Measurements from ENCODE around the gene CLPSL2. TPM values are rescaled to one million over a fixed set of nuclear protein-coding genes. Genes with fewer than 3 reads are reported as not detected.

CLPSL2 gene
- total and polyA plus RNA-seq, 2 donors (not counting 1 experiment from before 2014, with no cell fraction given), result not detected

DNA sequence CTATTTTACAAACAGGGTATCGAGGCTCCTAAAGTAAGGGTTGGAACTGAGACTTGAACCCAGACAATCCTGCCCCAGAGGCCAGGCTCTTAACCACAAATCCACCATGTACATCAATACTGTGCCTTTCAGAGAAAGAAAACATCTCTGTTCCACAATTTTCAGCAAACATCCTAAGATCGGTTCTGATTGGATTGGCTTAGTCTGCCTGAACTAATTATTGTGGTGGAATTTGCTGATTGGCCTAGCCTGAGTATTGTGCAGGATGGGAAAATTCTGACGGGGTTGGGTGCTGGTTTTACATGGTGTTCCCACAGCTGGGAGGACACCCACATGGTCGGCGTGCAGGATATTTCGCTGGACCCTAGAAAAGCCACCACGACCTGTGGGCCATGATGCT lies 4.3 kb downstream of the CLPSL2 start, which contains the start of gene CLPSL1:
Gene CLPSL1 (plus strand): TSS at position 301 of the 400 bp plus-strand sequence. CDS start 92 bp downstream, at position 393.
- Mint-ChIP-seq H3K9me3 (ENCODE audit: insufficient read depth) (no peaks in the 10 kb centered on the region), H3K27ac (no peak within 1 kb of the TSS), H3K27me3 (peaks cover 27% of the 10 kb centered on the region), H3K4me1 (peaks cover 13% of the 10 kb centered on the region), H3K4me3 (no peak within 1 kb of the TSS)
- Histone ChIP-seq H3K9me3 (ENCODE audit: control extremely low read depth in 1 of 3, control insufficient read depth in 2 of 3, insufficient read depth in 1 of 3, low read length in 2 of 3) (no peaks in the 10 kb centered on the region), H2AFZ (ENCODE audit: insufficient read depth, low read depth, low read length, poor library complexity, severe bottlenecking) (no peak within 1 kb of the TSS), H3K9ac (ENCODE audit: low read length) (no peak within 1 kb of the TSS), H3K4me3 (ENCODE audit: control extremely low read depth in 1 of 5, extremely low read depth in 1 of 5, insufficient read depth in 1 of 5, low read depth in 2 of 5, low read length in 4 of 5) (no peak within 1 kb of the TSS), H3K27ac (ENCODE audit: low read length in 2 of 2) (no peak within 1 kb of the TSS), H3K4me1 (ENCODE audit: control insufficient read depth in 2 of 2, insufficient read depth in 2 of 2, low read length in 2 of 2) (peaks cover 6 to 16% of the 10 kb centered on the region in 2 donors), H3K79me2 (ENCODE audit: control insufficient read depth, insufficient read depth, low read length) (no peaks in the 10 kb centered on the region), H3K4me2 (replicated peaks; ENCODE audit: low read depth, low read length, poor library complexity, severe bottlenecking) (no peak within 1 kb of the TSS), H4K20me1 (ENCODE audit: control insufficient read depth, insufficient read depth, low read length, poor library complexity, severe bottlenecking) (no peaks in the 10 kb centered on the region), H3K36me3 (replicated peaks in 1 of 2; ENCODE audit: control extremely low read depth in 1 of 2, control insufficient read depth in 1 of 2, extremely low read depth in 1 of 2, insufficient read depth in 2 of 2, low read length in 1 of 2) (no peaks in the 10 kb centered on the region), H3K27me3 (replicated peaks in 1 of 4; ENCODE audit: control extremely low read depth in 1 of 4, control insufficient read depth in 3 of 4, insufficient read depth in 4 of 4, low read length in 3 of 4) (peaks cover 0 to 12% (median 0%) of the 10 kb centered on the region in 4 experiments)
- CTCF ChIA-PET, result no interaction called here
- intact Hi-C loops (cut with micrococcal nuclease), result no loop called here
- POLR2A ChIA-PET, result no interaction called here
- DNase-seq, result no peak
- WGBS (ENCODE audit: insufficient coverage), result 100% methylated on average over 2 of the region's 7 CpGs
- no peak for ATAC-seq (ENCODE audit: low read depth)
- TF ChIP-seq, protein P1, sequence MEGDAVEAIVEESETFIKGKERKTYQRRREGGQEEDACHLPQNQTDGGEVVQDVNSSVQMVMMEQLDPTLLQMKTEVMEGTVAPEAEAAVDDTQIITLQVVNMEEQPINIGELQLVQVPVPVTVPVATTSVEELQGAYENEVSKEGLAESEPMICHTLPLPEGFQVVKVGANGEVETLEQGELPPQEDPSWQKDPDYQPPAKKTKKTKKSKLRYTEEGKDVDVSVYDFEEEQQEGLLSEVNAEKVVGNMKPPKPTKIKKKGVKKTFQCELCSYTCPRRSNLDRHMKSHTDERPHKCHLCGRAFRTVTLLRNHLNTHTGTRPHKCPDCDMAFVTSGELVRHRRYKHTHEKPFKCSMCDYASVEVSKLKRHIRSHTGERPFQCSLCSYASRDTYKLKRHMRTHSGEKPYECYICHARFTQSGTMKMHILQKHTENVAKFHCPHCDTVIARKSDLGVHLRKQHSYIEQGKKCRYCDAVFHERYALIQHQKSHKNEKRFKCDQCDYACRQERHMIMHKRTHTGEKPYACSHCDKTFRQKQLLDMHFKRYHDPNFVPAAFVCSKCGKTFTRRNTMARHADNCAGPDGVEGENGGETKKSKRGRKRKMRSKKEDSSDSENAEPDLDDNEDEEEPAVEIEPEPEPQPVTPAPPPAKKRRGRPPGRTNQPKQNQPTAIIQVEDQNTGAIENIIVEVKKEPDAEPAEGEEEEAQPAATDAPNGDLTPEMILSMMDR (IDR thresholded peaks at IDR 0.05), result no peak

DNA sequence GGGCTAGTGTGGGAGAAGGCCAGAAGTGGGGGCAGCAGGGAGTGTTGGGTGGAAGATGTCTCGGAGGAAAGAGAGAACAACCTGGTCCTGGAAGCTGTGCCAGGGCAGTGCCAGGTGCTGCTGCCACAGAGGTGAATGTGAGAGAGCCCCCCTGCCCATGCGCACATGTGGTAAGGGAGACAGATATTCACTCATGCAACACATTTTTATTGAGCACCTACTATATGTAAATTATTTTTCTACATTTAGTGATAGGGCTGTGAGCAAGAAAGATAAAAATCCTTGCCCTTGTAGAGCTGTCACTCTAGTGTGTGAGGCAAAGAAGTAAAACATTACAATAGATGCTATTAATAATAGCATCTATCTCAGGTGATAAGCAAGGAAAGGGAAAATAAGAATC lies 4.9 kb downstream of the CLPSL2 start:
- no peak overlapping the region for H2AFZ ChIP-seq (ENCODE audit: insufficient read depth, low read depth, low read length, poor library complexity, severe bottlenecking)
- CTCF ChIA-PET, result no interaction called here

More for the DNA sequence above, 4.9 kb downstream of the CLPSL2 start:
- H3K4me2 ChIP-seq (replicated peaks; ENCODE audit: low read depth, low read length, poor library complexity, severe bottlenecking), result no peak overlapping the region
- H3K79me2 ChIP-seq (ENCODE audit: control insufficient read depth, insufficient read depth, low read length), result no peaks in the 10 kb centered on the region
- no peak overlapping the region for H3K27ac ChIP-seq (ENCODE audit: low read length in 2 of 2)
- Mint-ChIP-seq H3K4me3 (no peak overlapping the region), H3K27ac (no peak overlapping the region), H3K4me1 (peaks cover 11% of the 10 kb centered on the region), H3K27me3 (peaks cover 29% of the 10 kb centered on the region), H3K9me3 (ENCODE audit: insufficient read depth) (no peaks in the 10 kb centered on the region)
- no peak for DNase-seq
- H4K20me1 ChIP-seq (ENCODE audit: control insufficient read depth, insufficient read depth, low read length, poor library complexity, severe bottlenecking), result no peaks in the 10 kb centered on the region
- TF ChIP-seq EZH2 (IDR thresholded peaks at IDR 0.05; ENCODE audit: borderline replicate concordance, insufficient read depth, low read depth, low read length, poor library complexity, severe bottlenecking), result no peak
- TF ChIP-seq, protein P1 (IDR thresholded peaks at IDR 0.05), result no peak
- H3K4me3 ChIP-seq (ENCODE audit: control extremely low read depth in 1 of 5, extremely low read depth in 1 of 5, insufficient read depth in 1 of 5, low read depth in 2 of 5, low read length in 4 of 5), result no peak overlapping the region
- 71% methylated on average over 1 of the region's 2 CpGs for WGBS (ENCODE audit: insufficient coverage)
- no peak for ATAC-seq (ENCODE audit: low read depth)
- peaks cover 6 to 11% of the 10 kb centered on the region in 2 donors for H3K4me1 ChIP-seq (ENCODE audit: control insufficient read depth in 2 of 2, insufficient read depth in 2 of 2, low read length in 2 of 2)
- no peaks in the 10 kb centered on the region for H3K9me3 ChIP-seq (ENCODE audit: control extremely low read depth in 1 of 3, control insufficient read depth in 2 of 3, insufficient read depth in 1 of 3, low read length in 2 of 3)
- POLR2A ChIA-PET, result interaction anchor here (0.6 kb wide), 1 partner anchor 403 kb away, joined by 4 read pairs; no protein-coding TSS in a partner anchor
- intact Hi-C loops (cut with micrococcal nuclease), result no loop called here
- no peak overlapping the region for H3K9ac ChIP-seq (ENCODE audit: low read length)
- H3K27me3 ChIP-seq (replicated peaks in 1 of 4; ENCODE audit: control extremely low read depth in 1 of 4, control insufficient read depth in 3 of 4, insufficient read depth in 4 of 4, low read length in 3 of 4), result peaks cover 0 to 15% (median 2%) of the 10 kb centered on the region in 4 experiments
- H3K36me3 ChIP-seq (replicated peaks in 1 of 2; ENCODE audit: control extremely low read depth in 1 of 2, control insufficient read depth in 1 of 2, extremely low read depth in 1 of 2, insufficient read depth in 2 of 2, low read length in 1 of 2), result no peaks in the 10 kb centered on the region
